Measurements from ENCODE around the gene MRPL21.

MRPL21 gene

GRCh38 chr11:68903288-68904247 lies at the start of gene MRPL21, which contains the start of gene IGHMBP2:
Gene MRPL21 (minus strand): TSS chr11:68903832. CDS start chr11:68903810, 22 bp downstream.
Gene IGHMBP2 (plus strand): TSS chr11:68903891. CDS start chr11:68903953, 62 bp downstream.
- no peak for DNase-seq

GRCh38 chr11:68950762-68951161 lies 47.1 kb upstream of the MRPL21 start:
- DNase-seq, result no peak

- no peak for DNase-seq
These were observed 46.6 kb upstream of the MRPL21 start for GRCh38 chr11:68950270-68950669.

- DNase-seq, result no peak
These were observed 45.3 kb upstream of the MRPL21 start for GRCh38 chr11:68948935-68949334.

- no peak for DNase-seq
These were observed 44.9 kb upstream of the MRPL21 start for GRCh38 chr11:68948496-68948895.

- no peak for DNase-seq
These were observed 43.5 kb upstream of the MRPL21 start for GRCh38 chr11:68947151-68947550.

- DNase-seq, result no peak
These were observed 42.9 kb upstream of the MRPL21 start for GRCh38 chr11:68946416-68947090.

- no peak for DNase-seq
These were observed 39.2 kb upstream of the MRPL21 start for GRCh38 chr11:68942751-68943271.

- DNase-seq, result no peak
These were observed 38.5 kb upstream of the MRPL21 start for GRCh38 chr11:68942095-68942620.

- DNase-seq, result no peak
These were observed 37.9 kb upstream of the MRPL21 start for GRCh38 chr11:68941324-68942094.

GRCh38 chr11:68940651-68941323 lies 37.2 kb upstream of the MRPL21 start:
- DNase-seq, result no peak

- DNase-seq, result no peak
These were observed 36.2 kb upstream of the MRPL21 start for GRCh38 chr11:68939583-68940555.

- DNase-seq, result no peak
These were observed 35.4 kb upstream of the MRPL21 start for GRCh38 chr11:68938816-68939582.

GRCh38 chr11:68938088-68938487 lies 34.5 kb upstream of the MRPL21 start:
- DNase-seq, result no peak

- DNase-seq, result no peak
These were observed 33.3 kb upstream of the MRPL21 start for GRCh38 chr11:68936676-68937620.

GRCh38 chr11:68936358-68936636 lies 32.7 kb upstream of the MRPL21 start:
- DNase-seq, result no peak

- no peak for DNase-seq
These were observed 32.1 kb upstream of the MRPL21 start for GRCh38 chr11:68935516-68936357.

- no peak for DNase-seq
These were observed 31.4 kb upstream of the MRPL21 start for GRCh38 chr11:68935066-68935465.

Measured in DMS 273 treated with DMSO at 0.1 percent for 48 hours (cell line).